Activated naive CD4-positive, alpha-beta T cell treated with anti-CD3 and anti-CD28 coated beads, Interleukin-2, amount 10 ng/mL, durations not matched to agents 7 days and 5 days (primary cell): ENCODE measurements around the gene HBEGF.

Source experiments
- CTCF ChIA-PET: fragments of 350-600 bp; sonication (Branson Sonifier 250); formaldehyde crosslinking; loops from one replicate; lab custom pipeline; 2021; ENCODE audit warnings: antibody characterized with exemption; lab: Charles Lee
- DNase-seq: peaks from one replicate; pipeline ENCODE4 v3.0.0-alpha.2; 2020
- H3K27ac Mint-ChIP-seq: one replicate; pipeline ENCODE4 v1.8.0; 2021; ENCODE audit warnings: mild to moderate bottlenecking, moderate library complexity, mixed read lengths
- H3K27me3 Mint-ChIP-seq: one replicate; pipeline ENCODE4 v1.8.0; 2021; ENCODE audit warnings: mild to moderate bottlenecking, mixed read lengths
- H3K36me3 Mint-ChIP-seq: one replicate; pipeline ENCODE4 v1.8.0; 2021; ENCODE audit warnings: mixed read lengths
- H3K4me1 Mint-ChIP-seq: one replicate; pipeline ENCODE4 v1.8.0; 2021; ENCODE audit warnings: mixed read lengths
- H3K4me3 Mint-ChIP-seq: one replicate; pipeline ENCODE4 v1.8.0; 2021; ENCODE audit warnings: mild to moderate bottlenecking, moderate library complexity, mixed read lengths
- H3K9me3 Mint-ChIP-seq: one replicate; pipeline ENCODE4 v1.8.0; 2021; ENCODE audit warnings: mixed read lengths

Gene HBEGF

GRCh38 chr5:140346348-140347221, at the start of gene HBEGF:
TSS of gene HBEGF (minus strand) at chr5:140346603. CDS start at chr5:140346328, 275 bp downstream.
- peaks cover 43% of the 10 kb centered on the region for H3K36me3 Mint-ChIP-seq
- peak; percentile 79 for DNase-seq
- CTCF ChIA-PET = interaction anchor here (0.7 to 22.2 kb wide), 16 partner anchors 9 to 379 kb away, joined by 3 to 856 read pairs (median 4); partner anchors contain the start of gene EIF4EBP3
- H3K4me1 Mint-ChIP-seq = peaks cover 78% of the 10 kb centered on the region
- H3K9me3 Mint-ChIP-seq = no peaks in the 10 kb centered on the region
- H3K27me3 Mint-ChIP-seq = peaks cover 20% of the 10 kb centered on the region
- H3K4me3 Mint-ChIP-seq = peak within 1 kb of the TSS; percentile 82
- H3K27ac Mint-ChIP-seq = peak within 1 kb of the TSS; percentile 79

GRCh38 chr5:140393738-140394137, 47.3 kb upstream of the HBEGF start:
- no peak overlapping the region for H3K4me3 Mint-ChIP-seq
- no peaks in the 10 kb centered on the region for H3K4me1 Mint-ChIP-seq
- CTCF ChIA-PET = interaction anchor here (0.7 to 2.8 kb wide), 3 partner anchors 12 to 175 kb away, joined by 3 to 11 read pairs (median 3); no protein-coding TSS in a partner anchor
- H3K27me3 Mint-ChIP-seq = no peaks in the 10 kb centered on the region
- H3K9me3 Mint-ChIP-seq = no peaks in the 10 kb centered on the region
- DNase-seq = no peak
- peaks cover 4% of the 10 kb centered on the region for H3K36me3 Mint-ChIP-seq
- no peak overlapping the region for H3K27ac Mint-ChIP-seq

- Mint-ChIP-seq H3K27me3 (no peaks in the 10 kb centered on the region), H3K4me3 (no peak overlapping the region), H3K36me3 (peaks cover 4% of the 10 kb centered on the region), H3K4me1 (no peaks in the 10 kb centered on the region), H3K27ac (no peak overlapping the region), H3K9me3 (no peaks in the 10 kb centered on the region)
- no peak for DNase-seq
- CTCF ChIA-PET = no interaction called here
Measured at GRCh38 chr5:140391732-140392131, 45.3 kb upstream of the HBEGF start.

- CTCF ChIA-PET = no interaction called here
- peaks cover 4% of the 10 kb centered on the region for H3K36me3 Mint-ChIP-seq
- no peak overlapping the region for H3K4me3 Mint-ChIP-seq
- no peaks in the 10 kb centered on the region for H3K27me3 Mint-ChIP-seq
- H3K27ac Mint-ChIP-seq = no peak overlapping the region
- no peaks in the 10 kb centered on the region for H3K9me3 Mint-ChIP-seq
- no peak for DNase-seq
- no peaks in the 10 kb centered on the region for H3K4me1 Mint-ChIP-seq
Measured at GRCh38 chr5:140391312-140391711, 44.9 kb upstream of the HBEGF start.

GRCh38 chr5:140388052-140388451, 41.6 kb upstream of the HBEGF start:
- no peaks in the 10 kb centered on the region for H3K9me3 Mint-ChIP-seq
- H3K4me1 Mint-ChIP-seq = peaks cover 6% of the 10 kb centered on the region
- H3K27me3 Mint-ChIP-seq = no peaks in the 10 kb centered on the region
- no peak overlapping the region for H3K27ac Mint-ChIP-seq
- DNase-seq = no peak
- peaks cover 4% of the 10 kb centered on the region for H3K36me3 Mint-ChIP-seq
- CTCF ChIA-PET = interaction anchor here (0.8 to 1.9 kb wide), 2 partner anchors 13 to 15 kb away, joined by 3 to 6 read pairs; partner anchors contain the start of gene ANKHD1
- H3K4me3 Mint-ChIP-seq = no peak overlapping the region

GRCh38 chr5:140383300-140383699, 36.9 kb upstream of the HBEGF start:
- no peak for DNase-seq
- Mint-ChIP-seq H3K4me3 (no peak overlapping the region), H3K27ac (no peak overlapping the region), H3K4me1 (peaks cover 11% of the 10 kb centered on the region), H3K36me3 (peaks cover 3% of the 10 kb centered on the region), H3K9me3 (no peaks in the 10 kb centered on the region), H3K27me3 (no peaks in the 10 kb centered on the region)
- CTCF ChIA-PET = interaction anchor here (5.5 kb wide), 1 partner anchor 10 kb away, joined by 26 read pairs; no protein-coding TSS in a partner anchor

GRCh38 chr5:140382866-140383265, 36.5 kb upstream of the HBEGF start:
- peaks cover 11% of the 10 kb centered on the region for H3K4me1 Mint-ChIP-seq
- no peaks in the 10 kb centered on the region for H3K9me3 Mint-ChIP-seq
- no peaks in the 10 kb centered on the region for H3K27me3 Mint-ChIP-seq
- DNase-seq = no peak
- CTCF ChIA-PET = interaction anchor here (0.8 to 5.5 kb wide), 2 partner anchors 10 to 20 kb away, joined by 5 to 26 read pairs; no protein-coding TSS in a partner anchor
- no peak overlapping the region for H3K27ac Mint-ChIP-seq
- H3K4me3 Mint-ChIP-seq = no peak overlapping the region
- H3K36me3 Mint-ChIP-seq = peaks cover 3% of the 10 kb centered on the region

GRCh38 chr5:140381972-140382371, 35.6 kb upstream of the HBEGF start:
- CTCF ChIA-PET = interaction anchor here (0.8 to 5.5 kb wide), 4 partner anchors 9 to 254 kb away, joined by 3 to 26 read pairs (median 4); no protein-coding TSS in a partner anchor
- H3K27me3 Mint-ChIP-seq = no peaks in the 10 kb centered on the region
- no peak overlapping the region for H3K27ac Mint-ChIP-seq
- DNase-seq = no peak
- H3K4me1 Mint-ChIP-seq = peaks cover 11% of the 10 kb centered on the region
- no peaks in the 10 kb centered on the region for H3K9me3 Mint-ChIP-seq
- H3K4me3 Mint-ChIP-seq = no peak overlapping the region
- peaks cover 3% of the 10 kb centered on the region for H3K36me3 Mint-ChIP-seq

GRCh38 chr5:140381351-140381750, 34.9 kb upstream of the HBEGF start:
- no peak for DNase-seq
- CTCF ChIA-PET = interaction anchor here (0.7 to 5.5 kb wide), 4 partner anchors 9 to 254 kb away, joined by 3 to 26 read pairs (median 3); no protein-coding TSS in a partner anchor
- H3K27ac Mint-ChIP-seq = no peak overlapping the region
- no peaks in the 10 kb centered on the region for H3K27me3 Mint-ChIP-seq
- H3K9me3 Mint-ChIP-seq = no peaks in the 10 kb centered on the region
- peaks cover 11% of the 10 kb centered on the region for H3K4me1 Mint-ChIP-seq
- H3K36me3 Mint-ChIP-seq = peaks cover 3% of the 10 kb centered on the region
- no peak overlapping the region for H3K4me3 Mint-ChIP-seq

- no peak overlapping the region for H3K27ac Mint-ChIP-seq
- no peak overlapping the region for H3K4me3 Mint-ChIP-seq
- no peaks in the 10 kb centered on the region for H3K27me3 Mint-ChIP-seq
- H3K4me1 Mint-ChIP-seq = peaks cover 3% of the 10 kb centered on the region
- H3K36me3 Mint-ChIP-seq = no peaks in the 10 kb centered on the region
- H3K9me3 Mint-ChIP-seq = no peaks in the 10 kb centered on the region
- peak; percentile 61 for DNase-seq
- CTCF ChIA-PET = interaction anchor here (0.6 to 3.8 kb wide), 26 partner anchors 9 to 350 kb away, joined by 3 to 26 read pairs (median 4); partner anchors contain the start of genes EIF4EBP3, IK and NDUFA2
Measured at GRCh38 chr5:140372971-140373487, 26.6 kb upstream of the HBEGF start.

- Mint-ChIP-seq H3K9me3 (no peaks in the 10 kb centered on the region), H3K27ac (no peak overlapping the region), H3K27me3 (peaks cover 6% of the 10 kb centered on the region), H3K36me3 (no peaks in the 10 kb centered on the region), H3K4me3 (no peak overlapping the region), H3K4me1 (peaks cover 3% of the 10 kb centered on the region)
- CTCF ChIA-PET = interaction anchor here (0.7 to 3.8 kb wide), 13 partner anchors 7 to 351 kb away, joined by 3 to 26 read pairs (median 8); no protein-coding TSS in a partner anchor
- no peak for DNase-seq
Measured at GRCh38 chr5:140371356-140372151, 25.2 kb upstream of the HBEGF start.

GRCh38 chr5:140367256-140368013, 21.0 kb upstream of the HBEGF start:
- CTCF ChIA-PET = interaction anchor here (0.6 to 3.9 kb wide), 4 partner anchors 22 to 269 kb away, joined by 3 to 15 read pairs (median 6); partner anchors contain the start of gene EIF4EBP3
- H3K27me3 Mint-ChIP-seq = peaks cover 13% of the 10 kb centered on the region
- no peak overlapping the region for H3K4me3 Mint-ChIP-seq
- H3K4me1 Mint-ChIP-seq = peaks cover 5% of the 10 kb centered on the region
- H3K36me3 Mint-ChIP-seq = no peaks in the 10 kb centered on the region
- no peaks in the 10 kb centered on the region for H3K9me3 Mint-ChIP-seq
- no peak overlapping the region for H3K27ac Mint-ChIP-seq
- DNase-seq = no peak
